K562 (cell line): Measurements from ENCODE around the gene PLRG1. TPM values are rescaled to one million over a fixed set of nuclear protein-coding genes. Genes with fewer than 3 reads are reported as not detected.

Experiments used
- FOXK2 ChIP-seq, 2 experiments: fragments of 450-650 bp; IDR thresholded peaks in 1 of 2; conservative IDR thresholded peaks in 1 of 2; 2 replicates each; pipeline ENCODE4 v1.6.1; 2016; ENCODE audit warnings: low read depth in 2 of 2, mild to moderate bottlenecking in 1 of 2
- JUND ChIP-seq, 2 experiments: IDR thresholded peaks; 2 replicates in 1 of 2; 3 replicates in 1 of 2; pipeline ENCODE4 v1.6.1; 2011; ENCODE audit warnings: borderline replicate concordance in 2 of 2, low read depth in 2 of 2, low read length in 2 of 2, improper control_type of control experiment in 1 of 2, missing biosample characterization in 1 of 2, missing genetic modification characterization in 1 of 2, missing genetic modification reagents in 1 of 2
- SMAD1 ChIP-seq: fragments of 150-350 bp; IDR thresholded peaks from 2 replicates; pipeline ENCODE4 v1.6.1; 2014; ENCODE audit warnings: low read length, low read depth; ENCODE audit not compliant: partially characterized antibody
- TCF3 ChIP-seq: sonication (generic); formaldehyde crosslinking; IDR thresholded peaks from 2 replicates; pipeline ENCODE4 v1.4.0; 2020; ENCODE audit warnings: mild to moderate bottlenecking, missing genetic modification reagents
- polyA plus RNA-seq, 8 experiments: library from polyadenylated mRNA; depleted of rRNA in 4 of 8; stranded (reverse) in 5 of 8; unstranded in 3 of 8; fragments of >200 nt; fragmentation: Nextera tagmentation in 2 of 8; fragmentation: Illumina TruSeq in 1 of 8; extraction: Ambion mirVana in 2 of 8; extraction: Trizol in 1 of 8; gene quantifications; 2 replicates each; pipeline versions ENCODE4 v1.2.1 to v1.2.3, GENCODE V29; 2011 to 2014; ENCODE audit warnings: inconsistent platforms in 1 of 8, missing spikeins in 1 of 8
- total RNA-seq, 7 experiments: library from RNA; depleted of rRNA in 6 of 7; stranded (reverse); fragments of >200 nt in 6 of 7; fragmentation: Illumina TruSeq in 2 of 7; extraction: Trizol in 2 of 7; gene quantifications; 2 replicates each; pipeline versions ENCODE4 v1.2.1 to v1.2.3, GENCODE V29; 2011 to 2021; ENCODE audit warnings: low replicate concordance in 1 of 7
- TF ChIP-seq, protein P1 (sequence below), 2 experiments: IDR thresholded peaks in 1 of 2; conservative IDR thresholded peaks in 1 of 2; 2 replicates each; pipeline ENCODE4 v1.6.1; 2016; ENCODE audit warnings: low read depth in 2 of 2, mild to moderate bottlenecking in 1 of 2, missing compliant biosample characterization in 1 of 2, missing genetic modification characterization in 1 of 2, moderate library complexity in 1 of 2
- TF ChIP-seq, protein P2 (sequence below), 2 experiments: IDR thresholded peaks; 2 replicates each; pipeline ENCODE4 v1.6.1; 2011; ENCODE audit warnings: borderline replicate concordance in 1 of 2, control low read depth in 1 of 2, low read depth in 1 of 2, low read length in 1 of 2, mild to moderate bottlenecking in 1 of 2, mixed read lengths in 1 of 2, moderate library complexity in 1 of 2; ENCODE audit not compliant: insufficient read depth in 1 of 2, insufficient read length in 1 of 2, poor library complexity in 1 of 2, severe bottlenecking in 1 of 2; ENCODE audit errors: extremely low read depth in 1 of 2
- TF ChIP-seq, protein P3 (sequence below): sonication (generic); formaldehyde crosslinking; IDR thresholded peaks from 2 replicates; pipeline ENCODE4 v1.8.1; 2023; ENCODE audit warnings: mild to moderate bottlenecking, missing genetic modification reagents
- TF ChIP-seq, protein P4 (sequence below): fragments of 250-450 bp; sonication (Bioruptor Pico); IDR thresholded peaks from 2 replicates; pipeline ENCODE4 v1.5.0; 2022; ENCODE audit warnings: mild to moderate bottlenecking
- TF ChIP-seq, protein P5 (sequence below), 3 experiments: IDR thresholded peaks in 2 of 3; conservative IDR thresholded peaks in 1 of 3; 2 replicates each; pipeline ENCODE4 v1.5.1; 2011 to 2012; ENCODE audit warnings: low read length in 3 of 3, mild to moderate bottlenecking in 3 of 3, control low read depth in 2 of 3, improper control_type of control experiment in 1 of 3, inconsistent platforms in 1 of 3, low read depth in 1 of 3, mixed read lengths in 1 of 3, moderate library complexity in 1 of 3; ENCODE audit not compliant: insufficient read depth in 2 of 3
- TF ChIP-seq, protein P6 (sequence below): fragments of 450-650 bp; IDR thresholded peaks from 2 replicates; pipeline ENCODE4 v1.6.1; 2016; ENCODE audit warnings: mild to moderate bottlenecking

PLRG1 gene
- total and polyA plus RNA-seq, 9 of the 15 experiments (the other 6 are each of a cell fraction or from before 2014, with no cell fraction given), result 48.0 to 248 (median 120) TPM

DNA sequence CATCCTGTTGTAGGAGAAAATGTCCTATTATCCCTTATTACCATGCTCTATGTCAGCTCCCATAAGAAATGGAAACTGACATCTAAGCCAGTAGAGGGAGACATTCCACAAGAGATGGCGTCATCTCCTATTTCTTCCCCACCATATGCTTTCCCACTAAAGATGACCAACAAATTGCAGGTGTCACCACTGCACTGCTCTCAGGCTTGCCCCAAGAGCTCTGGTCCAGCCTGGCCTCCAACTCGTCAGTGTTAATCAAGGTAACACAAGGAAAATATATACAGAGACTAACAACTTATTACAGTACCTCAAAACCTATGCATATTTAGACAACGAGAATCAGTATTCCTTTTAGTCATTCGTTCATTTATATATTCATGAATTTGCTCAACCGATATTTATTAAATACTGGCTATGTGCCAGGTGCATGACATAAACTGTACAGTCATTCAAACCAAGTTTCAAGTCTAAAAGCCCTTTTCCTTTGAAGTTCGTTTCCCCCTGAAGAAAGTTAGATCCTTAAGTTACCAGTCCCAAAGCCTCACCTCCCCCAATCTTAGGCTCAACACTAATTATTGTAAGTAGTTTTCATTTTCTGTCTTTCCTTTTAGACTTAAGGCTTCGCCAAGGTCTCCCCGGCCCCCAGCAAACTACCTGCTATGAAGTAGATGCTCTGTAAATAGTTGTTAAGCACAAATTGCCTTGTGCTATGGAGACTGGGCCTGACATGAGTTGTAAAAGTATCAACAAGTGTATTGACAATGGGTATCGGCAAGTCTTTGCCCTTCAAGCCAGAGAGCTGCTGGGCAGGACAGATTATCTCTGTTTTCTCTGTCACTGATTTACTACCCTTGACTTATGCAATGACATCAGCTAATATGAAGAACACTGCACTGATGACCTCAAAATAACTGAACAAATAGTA lies 9.6 kb upstream of the PLRG1 start (continued):
- TF ChIP-seq TCF3 (CRISPR knock-in tag) (no peak), FOXK2 (conservative IDR thresholded peaks at IDR 0.05 in 1 of 2, IDR thresholded peaks at IDR 0.05 in 1 of 2; ENCODE audit: low read depth in 2 of 2) (no peak), SMAD1 (no peak), JUND (IDR thresholded peaks at IDR 0.05; ENCODE audit: borderline replicate concordance, low read depth, low read length) (peak; percentile 70; the same call in 1 of the 2 replicates), JUND (tag; IDR thresholded peaks at IDR 0.05; ENCODE audit: borderline replicate concordance, low read depth, low read length) (peak; percentile 66; the same call in 2 of the 3 replicates)
- TF ChIP-seq, protein P1, sequence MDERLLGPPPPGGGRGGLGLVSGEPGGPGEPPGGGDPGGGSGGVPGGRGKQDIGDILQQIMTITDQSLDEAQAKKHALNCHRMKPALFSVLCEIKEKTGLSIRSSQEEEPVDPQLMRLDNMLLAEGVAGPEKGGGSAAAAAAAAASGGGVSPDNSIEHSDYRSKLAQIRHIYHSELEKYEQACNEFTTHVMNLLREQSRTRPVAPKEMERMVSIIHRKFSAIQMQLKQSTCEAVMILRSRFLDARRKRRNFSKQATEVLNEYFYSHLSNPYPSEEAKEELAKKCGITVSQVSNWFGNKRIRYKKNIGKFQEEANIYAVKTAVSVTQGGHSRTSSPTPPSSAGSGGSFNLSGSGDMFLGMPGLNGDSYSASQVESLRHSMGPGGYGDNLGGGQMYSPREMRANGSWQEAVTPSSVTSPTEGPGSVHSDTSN (CRISPR knock-in tag; IDR thresholded peaks at IDR 0.05; ENCODE audit: low read depth), result no peak
- TF ChIP-seq, protein P1 (tag; conservative IDR thresholded peaks at IDR 0.05; ENCODE audit: low read depth), result peak; percentile 60; the same call in 1 of the 2 replicates
- TF ChIP-seq, protein P2, sequence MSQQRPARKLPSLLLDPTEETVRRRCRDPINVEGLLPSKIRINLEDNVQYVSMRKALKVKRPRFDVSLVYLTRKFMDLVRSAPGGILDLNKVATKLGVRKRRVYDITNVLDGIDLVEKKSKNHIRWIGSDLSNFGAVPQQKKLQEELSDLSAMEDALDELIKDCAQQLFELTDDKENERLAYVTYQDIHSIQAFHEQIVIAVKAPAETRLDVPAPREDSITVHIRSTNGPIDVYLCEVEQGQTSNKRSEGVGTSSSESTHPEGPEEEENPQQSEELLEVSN (IDR thresholded peaks at IDR 0.05; ENCODE audit: borderline replicate concordance in 1 of 2, extremely low read depth in 1 of 2, insufficient read depth in 1 of 2, insufficient read length in 1 of 2, low read depth in 1 of 2, low read length in 1 of 2, poor library complexity in 1 of 2, severe bottlenecking in 1 of 2), result no peak
- TF ChIP-seq, protein P3, sequence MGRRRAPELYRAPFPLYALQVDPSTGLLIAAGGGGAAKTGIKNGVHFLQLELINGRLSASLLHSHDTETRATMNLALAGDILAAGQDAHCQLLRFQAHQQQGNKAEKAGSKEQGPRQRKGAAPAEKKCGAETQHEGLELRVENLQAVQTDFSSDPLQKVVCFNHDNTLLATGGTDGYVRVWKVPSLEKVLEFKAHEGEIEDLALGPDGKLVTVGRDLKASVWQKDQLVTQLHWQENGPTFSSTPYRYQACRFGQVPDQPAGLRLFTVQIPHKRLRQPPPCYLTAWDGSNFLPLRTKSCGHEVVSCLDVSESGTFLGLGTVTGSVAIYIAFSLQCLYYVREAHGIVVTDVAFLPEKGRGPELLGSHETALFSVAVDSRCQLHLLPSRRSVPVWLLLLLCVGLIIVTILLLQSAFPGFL (CRISPR knock-in tag), result no peak
- TF ChIP-seq, protein P4, sequence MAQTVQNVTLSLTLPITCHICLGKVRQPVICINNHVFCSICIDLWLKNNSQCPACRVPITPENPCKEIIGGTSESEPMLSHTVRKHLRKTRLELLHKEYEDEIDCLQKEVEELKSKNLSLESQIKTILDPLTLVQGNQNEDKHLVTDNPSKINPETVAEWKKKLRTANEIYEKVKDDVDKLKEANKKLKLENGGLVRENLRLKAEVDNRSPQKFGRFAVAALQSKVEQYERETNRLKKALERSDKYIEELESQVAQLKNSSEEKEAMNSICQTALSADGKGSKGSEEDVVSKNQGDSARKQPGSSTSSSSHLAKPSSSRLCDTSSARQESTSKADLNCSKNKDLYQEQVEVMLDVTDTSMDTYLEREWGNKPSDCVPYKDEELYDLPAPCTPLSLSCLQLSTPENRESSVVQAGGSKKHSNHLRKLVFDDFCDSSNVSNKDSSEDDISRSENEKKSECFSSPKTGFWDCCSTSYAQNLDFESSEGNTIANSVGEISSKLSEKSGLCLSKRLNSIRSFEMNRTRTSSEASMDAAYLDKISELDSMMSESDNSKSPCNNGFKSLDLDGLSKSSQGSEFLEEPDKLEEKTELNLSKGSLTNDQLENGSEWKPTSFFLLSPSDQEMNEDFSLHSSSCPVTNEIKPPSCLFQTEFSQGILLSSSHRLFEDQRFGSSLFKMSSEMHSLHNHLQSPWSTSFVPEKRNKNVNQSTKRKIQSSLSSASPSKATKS (CRISPR knock-in tag), result no peak
- TF ChIP-seq, protein P5, sequence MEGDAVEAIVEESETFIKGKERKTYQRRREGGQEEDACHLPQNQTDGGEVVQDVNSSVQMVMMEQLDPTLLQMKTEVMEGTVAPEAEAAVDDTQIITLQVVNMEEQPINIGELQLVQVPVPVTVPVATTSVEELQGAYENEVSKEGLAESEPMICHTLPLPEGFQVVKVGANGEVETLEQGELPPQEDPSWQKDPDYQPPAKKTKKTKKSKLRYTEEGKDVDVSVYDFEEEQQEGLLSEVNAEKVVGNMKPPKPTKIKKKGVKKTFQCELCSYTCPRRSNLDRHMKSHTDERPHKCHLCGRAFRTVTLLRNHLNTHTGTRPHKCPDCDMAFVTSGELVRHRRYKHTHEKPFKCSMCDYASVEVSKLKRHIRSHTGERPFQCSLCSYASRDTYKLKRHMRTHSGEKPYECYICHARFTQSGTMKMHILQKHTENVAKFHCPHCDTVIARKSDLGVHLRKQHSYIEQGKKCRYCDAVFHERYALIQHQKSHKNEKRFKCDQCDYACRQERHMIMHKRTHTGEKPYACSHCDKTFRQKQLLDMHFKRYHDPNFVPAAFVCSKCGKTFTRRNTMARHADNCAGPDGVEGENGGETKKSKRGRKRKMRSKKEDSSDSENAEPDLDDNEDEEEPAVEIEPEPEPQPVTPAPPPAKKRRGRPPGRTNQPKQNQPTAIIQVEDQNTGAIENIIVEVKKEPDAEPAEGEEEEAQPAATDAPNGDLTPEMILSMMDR (IDR thresholded peaks at IDR 0.05 in 2 of 3, conservative IDR thresholded peaks at IDR 0.05 in 1 of 3; ENCODE audit: insufficient read depth in 2 of 3, low read depth in 1 of 3, low read length in 3 of 3), result peak; percentile 69 to 88 (median 73)
- TF ChIP-seq, protein P6, sequence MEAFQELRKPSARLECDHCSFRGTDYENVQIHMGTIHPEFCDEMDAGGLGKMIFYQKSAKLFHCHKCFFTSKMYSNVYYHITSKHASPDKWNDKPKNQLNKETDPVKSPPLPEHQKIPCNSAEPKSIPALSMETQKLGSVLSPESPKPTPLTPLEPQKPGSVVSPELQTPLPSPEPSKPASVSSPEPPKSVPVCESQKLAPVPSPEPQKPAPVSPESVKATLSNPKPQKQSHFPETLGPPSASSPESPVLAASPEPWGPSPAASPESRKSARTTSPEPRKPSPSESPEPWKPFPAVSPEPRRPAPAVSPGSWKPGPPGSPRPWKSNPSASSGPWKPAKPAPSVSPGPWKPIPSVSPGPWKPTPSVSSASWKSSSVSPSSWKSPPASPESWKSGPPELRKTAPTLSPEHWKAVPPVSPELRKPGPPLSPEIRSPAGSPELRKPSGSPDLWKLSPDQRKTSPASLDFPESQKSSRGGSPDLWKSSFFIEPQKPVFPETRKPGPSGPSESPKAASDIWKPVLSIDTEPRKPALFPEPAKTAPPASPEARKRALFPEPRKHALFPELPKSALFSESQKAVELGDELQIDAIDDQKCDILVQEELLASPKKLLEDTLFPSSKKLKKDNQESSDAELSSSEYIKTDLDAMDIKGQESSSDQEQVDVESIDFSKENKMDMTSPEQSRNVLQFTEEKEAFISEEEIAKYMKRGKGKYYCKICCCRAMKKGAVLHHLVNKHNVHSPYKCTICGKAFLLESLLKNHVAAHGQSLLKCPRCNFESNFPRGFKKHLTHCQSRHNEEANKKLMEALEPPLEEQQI, result 0 out of 2 replicates have a peak, but pooled peaks have one; percentile 40
